Vagina (tissue), 2 donors: Measurements from ENCODE around the gene RNASEH2C.

Source experiments
- POLR2A ChIP-seq, 2 donors: fragments of 450-650 bp; IDR thresholded peaks; one replicate each; pipeline ENCODE4 v1.6.1; 2017; ENCODE audit warnings: antibody characterized with exemption in 2 of 2, mild to moderate bottlenecking in 2 of 2, moderate library complexity in 2 of 2
- POLR2AphosphoS5 ChIP-seq, 2 donors: sonication (generic); formaldehyde crosslinking; IDR thresholded peaks; one replicate each; pipeline ENCODE4 v1.9.0; 2017; ENCODE audit warnings: antibody characterized with exemption in 2 of 2, mild to moderate bottlenecking in 2 of 2, low read depth in 1 of 2; ENCODE audit not compliant: insufficient read depth in 1 of 2
- TF ChIP-seq, protein P1 (sequence below), 3 experiments: fragments of 450-650 bp in 2 of 3; fragments of 200-600 bp in 1 of 3; sonication (generic) in 1 of 3; IDR thresholded peaks; one replicate each; pipeline ENCODE4 v1.5.1; 2017 to 2019; ENCODE audit warnings: antibody characterized with exemption in 3 of 3, mild to moderate bottlenecking in 2 of 3, moderate library complexity in 2 of 3

DNA sequence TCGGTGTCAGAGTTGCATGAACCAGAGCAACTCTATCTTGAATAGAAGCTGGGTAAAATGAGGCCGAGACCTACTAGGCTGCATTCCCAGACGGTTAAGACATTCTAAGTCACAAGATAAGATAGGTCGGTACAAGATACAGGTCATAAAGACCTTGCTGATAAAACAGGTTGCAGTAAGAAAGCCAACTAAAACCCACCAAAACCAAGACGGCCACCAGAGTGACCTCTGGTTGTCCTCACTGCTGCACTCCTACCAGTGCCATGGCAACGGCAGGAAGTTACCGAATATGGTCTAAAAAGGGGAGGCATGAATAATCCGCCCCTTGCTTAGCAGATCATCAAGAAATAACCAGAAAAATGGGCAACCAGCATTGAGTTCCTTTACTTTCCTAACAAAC is 10.9 kb downstream of the RNASEH2C start:
- TF ChIP-seq, protein P1, sequence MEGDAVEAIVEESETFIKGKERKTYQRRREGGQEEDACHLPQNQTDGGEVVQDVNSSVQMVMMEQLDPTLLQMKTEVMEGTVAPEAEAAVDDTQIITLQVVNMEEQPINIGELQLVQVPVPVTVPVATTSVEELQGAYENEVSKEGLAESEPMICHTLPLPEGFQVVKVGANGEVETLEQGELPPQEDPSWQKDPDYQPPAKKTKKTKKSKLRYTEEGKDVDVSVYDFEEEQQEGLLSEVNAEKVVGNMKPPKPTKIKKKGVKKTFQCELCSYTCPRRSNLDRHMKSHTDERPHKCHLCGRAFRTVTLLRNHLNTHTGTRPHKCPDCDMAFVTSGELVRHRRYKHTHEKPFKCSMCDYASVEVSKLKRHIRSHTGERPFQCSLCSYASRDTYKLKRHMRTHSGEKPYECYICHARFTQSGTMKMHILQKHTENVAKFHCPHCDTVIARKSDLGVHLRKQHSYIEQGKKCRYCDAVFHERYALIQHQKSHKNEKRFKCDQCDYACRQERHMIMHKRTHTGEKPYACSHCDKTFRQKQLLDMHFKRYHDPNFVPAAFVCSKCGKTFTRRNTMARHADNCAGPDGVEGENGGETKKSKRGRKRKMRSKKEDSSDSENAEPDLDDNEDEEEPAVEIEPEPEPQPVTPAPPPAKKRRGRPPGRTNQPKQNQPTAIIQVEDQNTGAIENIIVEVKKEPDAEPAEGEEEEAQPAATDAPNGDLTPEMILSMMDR (IDR thresholded peaks at IDR 0.05), result no peak
- TF ChIP-seq POLR2A (IDR thresholded peaks at IDR 0.05) (no peak), POLR2AphosphoS5 (IDR thresholded peaks at IDR 0.05; ENCODE audit: insufficient read depth in 1 of 2, low read depth in 1 of 2) (no peak)
